ENCODE data around the gene MVB12B.

Gene MVB12B

DNA sequence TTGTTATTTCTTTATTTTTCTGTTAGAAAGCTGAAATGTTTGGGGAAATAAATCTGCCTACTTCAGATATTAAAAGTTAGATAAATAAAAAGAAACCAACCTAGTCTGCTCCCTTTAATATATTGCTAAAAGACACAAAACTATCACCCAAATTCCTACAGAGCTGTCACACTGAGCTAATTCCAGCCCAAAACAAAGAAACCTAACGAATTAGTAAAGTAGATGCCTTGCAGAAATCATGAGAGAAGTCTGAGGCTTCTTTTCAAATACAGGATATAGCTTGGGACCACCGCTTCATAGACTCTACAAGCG, 164.9 kb downstream of the MVB12B start:
- Histone ChIP-seq H3K4me3 (no peak overlapping the region), H3K27ac (no peak overlapping the region)

DNA sequence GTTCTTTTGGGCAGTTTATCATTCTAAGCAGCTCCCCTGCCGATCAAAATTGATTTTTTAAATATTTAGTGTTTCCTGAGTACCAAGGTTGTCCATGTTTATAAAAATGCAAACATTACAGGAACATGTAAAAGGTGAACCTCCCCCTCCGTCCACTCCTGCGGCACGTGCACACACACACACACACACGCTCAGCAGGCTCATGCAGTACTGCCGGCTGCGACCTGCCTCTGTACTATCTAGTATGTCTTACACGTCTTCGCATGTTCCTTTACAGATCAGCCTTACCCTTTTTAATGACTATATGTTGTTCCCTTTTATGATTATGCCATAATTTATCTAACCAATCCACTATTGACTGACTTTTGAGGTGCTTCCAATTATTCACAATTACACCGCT, 165.3 kb downstream of the MVB12B start:
- H3K4me3 ChIP-seq = no peak overlapping the region
- H3K27ac ChIP-seq = no peak overlapping the region

DNA sequence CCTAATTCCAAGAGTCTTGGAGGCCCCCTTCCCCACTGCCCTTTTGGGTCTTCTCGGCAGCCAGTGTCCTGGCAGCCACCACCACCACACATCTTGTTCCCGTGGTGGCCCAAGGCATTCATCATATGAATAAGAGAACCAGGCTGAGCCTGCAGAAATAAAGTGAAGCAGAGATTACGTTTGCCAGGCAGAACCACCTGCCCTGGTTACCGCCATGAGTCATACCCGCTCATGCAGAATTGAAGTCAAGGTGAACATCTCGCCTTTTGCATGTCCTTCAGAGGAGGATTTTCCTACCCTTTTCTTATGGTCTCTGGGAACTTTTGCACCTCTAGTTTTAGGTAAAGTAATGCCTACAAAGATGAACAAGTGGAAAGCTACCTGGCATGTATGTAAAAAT, 167.6 kb downstream of the MVB12B start:
- Histone ChIP-seq H3K4me3 (no peak overlapping the region), H3K27ac (no peak overlapping the region)

DNA sequence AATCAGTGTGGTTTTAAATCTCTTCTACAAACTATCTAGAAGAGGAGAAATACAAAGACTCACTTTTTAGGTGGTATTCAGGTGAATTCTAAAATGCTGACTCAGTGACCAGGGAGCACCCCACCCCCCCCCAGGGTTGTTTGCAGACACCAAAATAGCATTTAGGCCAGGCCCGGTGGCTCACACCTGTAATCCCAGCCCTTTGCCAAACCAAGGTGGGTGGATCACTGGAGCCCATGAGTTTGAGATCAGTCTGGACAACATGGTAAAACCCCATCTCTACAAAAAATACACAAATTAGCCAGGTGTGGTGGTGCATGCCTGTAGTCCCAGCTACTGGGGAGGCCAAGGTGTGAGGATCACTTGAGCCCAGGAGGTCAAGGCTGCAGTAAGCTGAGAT, 168.1 kb downstream of the MVB12B start:
- Histone ChIP-seq H3K4me3 (no peak overlapping the region), H3K27ac (no peak overlapping the region)

DNA sequence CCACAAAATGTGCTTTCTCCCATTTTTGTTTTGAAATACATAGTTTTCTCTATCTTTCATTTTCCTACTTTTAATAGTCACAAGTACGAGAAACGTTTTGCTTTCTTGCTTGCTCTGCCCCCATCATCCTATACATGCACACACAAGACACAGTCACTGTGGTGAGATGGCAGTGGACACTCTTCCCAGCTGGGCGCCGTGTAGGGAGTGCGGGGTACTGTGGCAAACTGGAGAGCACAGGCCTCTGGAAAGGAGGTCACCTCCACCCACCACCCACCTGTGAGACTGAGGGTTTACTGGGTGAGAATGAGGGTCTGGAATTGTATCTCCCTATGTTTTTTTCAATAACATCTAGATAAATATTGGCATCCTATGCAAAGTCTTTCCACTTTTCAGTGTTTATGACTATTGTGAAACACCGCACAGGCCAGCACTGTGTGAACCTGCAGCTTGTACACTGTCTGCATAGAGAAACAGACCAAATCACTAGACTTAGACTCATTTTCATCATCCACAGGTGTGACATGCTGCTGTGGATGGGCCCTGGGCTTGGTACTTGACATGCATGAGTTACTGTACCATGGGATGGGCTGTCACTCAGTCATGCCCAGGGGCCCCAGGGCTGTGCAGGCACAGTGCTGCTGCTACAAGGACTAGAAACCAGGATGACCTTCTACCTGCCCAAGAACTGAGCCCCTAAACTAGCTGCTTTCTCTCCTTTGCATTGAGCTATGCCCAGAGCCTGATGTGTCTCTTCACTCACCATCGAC, 169.0 kb downstream of the MVB12B start:
- H3K4me3 ChIP-seq = no peak overlapping the region
- no peak overlapping the region for H3K27ac ChIP-seq

DNA sequence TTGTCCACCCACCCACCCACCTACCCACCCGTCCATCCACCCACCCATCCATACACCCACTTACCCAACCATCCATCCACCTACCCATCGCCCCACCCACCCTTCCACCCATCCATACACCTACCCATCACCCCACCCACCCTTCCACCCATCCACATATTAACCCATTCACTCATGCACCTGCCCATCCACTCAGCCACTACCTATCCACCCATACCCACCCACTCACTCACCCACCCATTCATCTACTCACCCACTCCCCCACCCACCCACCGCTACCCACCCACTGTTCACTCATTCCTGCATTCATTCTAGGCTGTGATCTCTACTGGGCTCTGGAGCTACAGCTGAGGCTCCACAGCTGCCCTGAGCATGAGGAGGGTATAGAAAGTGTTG, 169.6 kb downstream of the MVB12B start:
- no peak overlapping the region for H3K4me3 ChIP-seq
- no peak overlapping the region for H3K27ac ChIP-seq

DNA sequence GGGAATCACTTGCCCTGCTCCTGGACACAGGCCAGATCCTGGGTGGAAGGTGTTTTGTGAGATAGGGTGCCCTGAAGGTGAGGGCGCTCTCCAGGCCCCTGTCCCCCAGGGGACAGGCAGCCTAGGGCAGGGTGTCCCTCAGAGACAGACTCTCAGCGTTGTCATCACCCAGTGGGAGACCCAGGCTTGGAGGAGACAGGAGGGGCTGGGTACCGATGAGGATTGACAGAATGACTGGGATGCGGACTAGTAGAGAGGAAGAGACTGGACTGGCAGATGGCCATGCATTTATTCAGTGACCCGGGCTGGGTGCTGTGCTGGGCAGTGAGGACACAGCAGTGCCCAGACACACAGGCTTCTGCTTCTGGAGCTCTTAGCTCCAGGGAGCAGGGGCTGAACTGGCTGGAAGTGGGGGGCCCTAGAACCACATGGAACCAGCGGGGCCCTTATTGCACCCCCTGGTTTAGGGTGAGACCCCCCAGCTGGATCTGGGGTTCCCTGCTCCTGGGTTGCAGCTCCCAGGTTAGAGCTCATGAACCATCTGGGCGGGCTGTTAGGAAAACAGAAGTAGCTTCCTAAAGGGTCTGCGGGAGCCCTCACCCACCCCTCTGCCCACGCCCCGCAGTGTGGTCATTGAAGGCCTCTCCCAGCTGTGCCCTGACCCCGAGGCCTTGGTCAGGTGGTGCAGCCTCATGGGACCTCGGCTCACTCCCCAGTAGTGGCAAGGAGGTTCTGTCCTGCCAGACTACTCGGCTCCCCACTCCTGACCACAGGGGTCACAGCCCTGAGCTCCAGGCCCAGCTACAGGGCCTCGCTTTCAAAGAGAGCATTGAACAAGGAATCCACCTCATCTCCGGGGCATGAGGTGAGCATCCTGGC, 170.4 kb downstream of the MVB12B start:
- no peak overlapping the region for H3K4me3 ChIP-seq
- no peak overlapping the region for H3K27ac ChIP-seq

DNA sequence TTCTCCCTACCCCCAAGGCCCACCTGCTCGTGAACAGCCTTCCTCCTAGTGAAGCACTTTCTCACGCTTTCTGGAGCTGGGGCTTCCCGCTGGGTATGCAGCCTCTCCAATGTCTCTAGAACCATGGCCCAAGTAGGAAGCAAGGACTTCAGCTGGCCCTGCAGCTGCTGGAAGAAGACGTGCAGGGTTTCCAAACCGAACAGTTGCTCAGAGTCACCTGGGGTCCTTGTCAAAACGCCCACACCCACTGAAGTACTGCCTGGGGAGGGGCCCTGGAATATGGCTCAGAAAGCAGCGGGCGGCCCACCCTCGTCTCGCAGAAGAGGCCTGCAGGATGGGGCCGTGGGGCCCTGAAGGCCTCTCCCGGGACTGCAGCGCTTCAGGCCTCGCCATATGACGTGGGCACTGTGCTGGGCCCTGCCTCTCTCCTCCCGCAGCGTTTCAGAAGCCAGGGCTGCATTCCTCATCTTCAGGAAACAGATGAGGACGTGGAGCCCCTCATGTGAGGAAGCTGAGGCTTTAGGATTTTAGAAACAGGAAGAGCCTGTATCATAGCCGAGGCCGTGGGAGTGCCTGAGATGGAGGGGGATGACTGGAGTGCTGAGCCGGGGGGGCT, 171.1 kb downstream of the MVB12B start:
- Histone ChIP-seq H3K27ac (no peak overlapping the region), H3K4me3 (no peak overlapping the region)

DNA sequence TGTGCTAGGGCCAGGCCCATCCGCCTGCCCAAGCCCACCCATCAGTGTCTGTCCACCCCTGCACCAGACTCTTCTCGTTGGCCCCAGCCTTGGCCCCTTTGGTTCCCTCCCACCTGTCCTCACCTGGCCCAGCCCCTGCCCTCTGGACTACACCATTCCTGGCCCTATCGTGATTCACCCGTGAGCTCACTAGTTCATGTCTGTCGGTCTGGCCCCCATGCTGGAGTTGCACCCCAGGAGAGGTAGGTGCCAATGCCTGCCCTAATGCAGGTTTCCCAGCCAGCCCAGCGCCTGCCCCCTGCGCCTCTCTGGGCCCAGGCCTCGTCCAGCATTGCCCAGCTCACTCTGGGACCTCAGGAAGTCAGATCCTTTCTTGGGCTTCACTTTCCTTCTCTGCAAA, 171.7 kb downstream of the MVB12B start:
- Histone ChIP-seq H3K27ac (no peak overlapping the region), H3K4me3 (no peak overlapping the region)

DNA sequence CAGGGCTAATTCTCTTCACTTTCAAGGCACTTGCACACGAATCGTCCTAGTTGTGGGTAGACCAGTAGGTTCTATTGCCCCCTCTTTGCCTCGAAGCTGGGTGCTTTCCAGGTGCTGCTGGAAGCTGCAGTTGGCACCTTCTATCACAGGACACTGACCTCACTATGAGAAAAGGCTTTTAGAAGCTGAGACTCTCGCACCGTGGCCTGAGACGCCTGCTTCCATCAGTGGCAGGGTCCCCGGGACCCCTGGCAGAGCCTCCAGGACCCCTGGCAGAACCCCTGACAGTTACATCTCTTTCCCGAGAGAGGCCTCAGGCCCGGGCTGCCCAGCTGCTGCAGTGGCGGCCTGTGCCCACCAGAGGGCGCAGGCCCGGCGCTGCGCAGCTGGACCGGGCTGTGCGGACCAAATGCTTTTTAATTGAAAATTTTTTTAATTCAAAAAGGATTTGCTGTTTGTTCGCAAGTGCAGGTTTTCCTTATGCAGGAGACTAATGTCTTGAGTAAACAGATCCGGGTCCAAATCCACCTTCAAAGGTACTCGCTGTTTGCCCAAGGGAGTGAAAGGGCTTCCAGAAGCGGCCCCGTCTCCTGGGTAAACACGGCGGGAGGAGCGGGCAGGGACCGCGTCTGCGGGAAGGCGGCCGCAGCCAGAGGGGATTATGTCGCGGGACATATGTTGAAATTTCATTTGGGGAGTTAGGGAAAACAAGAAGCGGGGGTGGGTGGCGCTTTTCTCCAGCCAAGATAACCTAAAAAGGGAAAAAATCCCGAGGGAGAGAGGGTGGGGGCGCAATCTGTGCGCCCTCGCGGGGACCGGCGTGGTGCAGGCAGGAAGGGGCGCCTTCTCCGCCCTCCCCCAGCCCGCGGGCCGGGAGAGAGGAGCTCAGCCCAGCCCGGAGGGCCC, 172.6 kb downstream of the MVB12B start:
- Histone ChIP-seq H3K4me3 (peak overlapping the region in 4 of 7 experiments; percentile 2 to 32 (median 22)), H3K27ac (no peak overlapping the region)

DNA sequence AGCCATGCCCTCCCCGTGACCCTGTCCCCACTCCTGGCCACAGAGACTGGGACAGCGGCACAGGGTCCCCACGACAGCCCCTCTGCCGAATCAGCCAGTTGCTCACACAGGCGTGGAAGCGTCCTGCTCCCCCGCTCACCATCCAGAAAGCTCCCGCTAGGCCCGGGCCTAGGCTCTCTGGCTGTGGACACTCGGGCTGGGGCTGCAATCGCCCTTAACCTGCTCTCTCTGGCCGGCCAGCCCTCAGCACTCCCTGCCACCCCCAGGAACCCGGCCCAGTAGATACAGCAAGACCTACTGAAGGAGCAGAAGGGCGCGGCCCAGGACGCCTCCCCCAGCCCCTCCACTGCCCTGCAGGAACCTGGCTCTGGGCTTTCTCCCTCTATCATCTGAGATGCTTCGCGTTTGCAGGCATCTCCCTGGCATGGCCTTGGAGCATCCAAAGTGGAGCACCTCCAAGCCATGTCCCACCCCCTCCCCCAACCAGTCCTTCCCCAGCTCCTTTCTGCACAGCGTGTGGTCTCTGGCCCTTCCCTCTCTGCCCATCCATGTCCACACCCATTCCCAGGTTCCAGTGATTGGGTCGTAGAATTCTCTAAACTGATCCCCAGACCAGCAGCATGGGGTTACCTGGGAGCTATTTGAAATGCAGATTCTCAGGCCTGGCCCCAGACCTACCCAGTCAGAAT, 173.4 kb downstream of the MVB12B start:
- H3K4me3 ChIP-seq = peak overlapping the region in 3 of 7 experiments; percentile 2 to 32 (median 21)
- no peak overlapping the region for H3K27ac ChIP-seq

DNA sequence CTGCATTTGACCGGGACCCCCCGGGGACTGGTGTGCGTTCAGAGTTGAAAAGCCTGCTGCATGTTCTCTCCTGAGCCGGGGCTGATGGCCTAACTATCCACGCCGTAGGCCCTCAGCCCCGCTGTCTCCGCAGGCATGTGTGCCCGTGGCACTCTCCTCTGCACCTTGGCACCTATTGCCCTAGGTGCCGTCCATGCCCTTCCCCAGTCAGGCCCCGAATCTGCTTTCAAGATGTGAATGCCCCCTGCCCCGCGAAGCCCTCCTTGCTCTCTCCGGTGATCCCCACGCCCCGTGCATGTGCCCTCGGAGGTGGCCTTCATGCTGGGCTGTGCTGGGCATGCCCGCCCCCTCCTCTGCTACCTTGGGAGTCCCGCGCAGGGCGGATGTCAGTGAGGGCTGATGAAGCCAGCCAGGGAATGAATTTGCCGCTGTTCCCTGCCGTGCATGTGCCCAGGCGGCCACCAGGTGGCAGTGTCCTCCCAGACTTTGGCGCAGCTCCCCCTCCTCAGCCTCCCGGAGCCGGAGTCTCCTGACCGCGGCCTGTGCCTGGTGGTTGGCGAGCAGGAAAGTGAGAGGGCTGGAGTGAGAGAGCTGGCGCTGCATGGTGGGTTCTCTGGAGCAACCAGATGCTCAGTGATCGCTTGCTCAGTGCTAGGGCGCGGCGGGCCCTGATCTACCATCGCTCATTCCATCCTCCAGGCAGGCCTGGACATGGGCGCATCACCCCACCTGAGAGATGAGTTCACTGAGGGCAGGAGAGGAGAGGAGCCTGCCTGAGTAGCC, 174.2 kb downstream of the MVB12B start:
- no peak overlapping the region for H3K4me3 ChIP-seq
- H3K27ac ChIP-seq = no peak overlapping the region

DNA sequence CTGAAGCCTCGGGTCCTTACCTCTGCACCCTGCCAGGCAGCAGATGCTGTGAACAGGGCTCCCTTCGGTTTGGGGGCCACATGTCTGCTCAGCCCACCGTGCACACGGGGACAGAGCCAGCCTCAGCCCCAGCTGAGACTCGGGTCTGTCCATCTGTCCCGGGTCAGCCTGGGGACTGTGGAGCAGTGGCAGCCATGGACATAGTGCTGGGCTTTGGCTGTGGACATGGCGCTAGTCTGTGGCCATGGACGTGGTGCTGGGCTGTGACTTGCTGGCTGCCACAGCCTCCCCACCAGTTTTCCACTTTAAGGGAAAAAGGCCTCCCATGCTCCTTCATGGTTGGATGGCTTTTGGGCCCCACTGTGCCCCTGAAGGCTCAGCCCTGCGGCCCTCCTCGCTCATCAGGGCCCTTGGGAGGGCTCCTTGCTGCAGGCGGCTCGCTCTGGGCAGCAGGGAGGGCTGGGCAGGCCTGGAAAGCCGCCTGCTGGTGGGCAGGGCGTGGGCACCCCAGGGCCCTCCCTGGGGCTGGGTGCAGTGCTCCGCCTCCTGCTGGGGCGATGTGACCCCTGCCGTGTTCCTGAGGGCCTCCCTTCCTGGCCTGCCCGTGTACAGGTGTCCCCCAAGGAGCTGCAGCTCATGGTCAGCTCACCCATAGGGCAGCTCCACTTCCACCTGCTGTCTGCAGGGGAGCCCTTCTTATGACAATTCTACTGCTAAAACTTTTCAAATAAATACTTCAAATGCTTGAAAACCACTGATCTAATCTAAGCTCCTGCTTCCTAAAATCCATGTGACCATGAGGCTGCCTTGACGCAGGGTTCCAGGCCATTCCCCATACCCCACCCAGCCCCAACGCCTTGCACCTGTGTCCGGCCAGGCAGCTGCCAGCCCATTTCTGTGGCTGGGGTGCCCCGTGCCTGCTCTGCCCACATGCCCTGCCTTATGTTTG, 175.0 kb downstream of the MVB12B start:
- Histone ChIP-seq H3K4me3 (no peak overlapping the region), H3K27ac (no peak overlapping the region)

DNA sequence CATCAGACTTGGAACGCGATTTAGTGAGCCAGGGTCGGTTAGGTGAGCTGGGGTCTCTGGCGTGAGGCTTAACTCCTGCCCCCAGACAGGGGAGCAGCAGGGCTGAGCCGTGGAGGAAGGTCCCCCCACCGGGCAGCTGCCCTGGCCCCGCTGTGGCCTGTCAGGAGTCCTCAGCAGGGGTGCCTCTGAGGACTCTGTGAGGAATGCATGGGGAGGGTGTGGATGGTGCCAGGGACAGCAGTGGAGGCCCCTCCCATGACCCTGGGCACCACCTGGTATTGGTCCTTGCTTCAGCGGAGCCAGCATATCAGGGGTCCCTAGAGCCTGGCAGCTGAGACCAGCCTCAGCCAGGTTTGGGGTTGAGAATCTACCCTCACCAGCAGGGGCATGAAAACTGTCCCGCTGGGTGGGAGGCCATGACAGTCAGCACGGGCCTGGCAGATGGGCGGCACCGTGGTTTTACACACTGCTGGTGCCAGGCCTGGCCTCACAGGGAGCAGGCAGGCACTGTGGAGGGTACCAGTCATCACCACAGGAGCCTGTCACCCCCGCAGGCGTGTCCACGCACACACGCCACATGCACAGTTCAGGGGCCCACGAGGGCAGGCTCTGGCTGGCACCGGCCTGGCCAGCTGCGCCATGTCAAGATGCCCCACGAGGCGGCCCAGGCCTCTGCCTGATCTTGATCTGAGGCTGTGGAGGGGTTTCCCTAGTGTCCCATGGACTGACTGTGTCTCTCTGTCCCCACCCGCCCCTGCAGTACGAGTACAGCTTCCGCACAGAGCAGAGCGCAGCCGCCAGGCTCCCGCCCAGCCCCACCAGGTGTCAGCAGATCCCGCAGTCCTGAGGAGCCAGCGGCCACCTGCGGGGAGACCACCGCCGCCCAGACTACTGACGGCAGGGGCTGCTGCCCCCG, 176.0 kb downstream of the MVB12B start:
- no peak overlapping the region for H3K27ac ChIP-seq

DNA sequence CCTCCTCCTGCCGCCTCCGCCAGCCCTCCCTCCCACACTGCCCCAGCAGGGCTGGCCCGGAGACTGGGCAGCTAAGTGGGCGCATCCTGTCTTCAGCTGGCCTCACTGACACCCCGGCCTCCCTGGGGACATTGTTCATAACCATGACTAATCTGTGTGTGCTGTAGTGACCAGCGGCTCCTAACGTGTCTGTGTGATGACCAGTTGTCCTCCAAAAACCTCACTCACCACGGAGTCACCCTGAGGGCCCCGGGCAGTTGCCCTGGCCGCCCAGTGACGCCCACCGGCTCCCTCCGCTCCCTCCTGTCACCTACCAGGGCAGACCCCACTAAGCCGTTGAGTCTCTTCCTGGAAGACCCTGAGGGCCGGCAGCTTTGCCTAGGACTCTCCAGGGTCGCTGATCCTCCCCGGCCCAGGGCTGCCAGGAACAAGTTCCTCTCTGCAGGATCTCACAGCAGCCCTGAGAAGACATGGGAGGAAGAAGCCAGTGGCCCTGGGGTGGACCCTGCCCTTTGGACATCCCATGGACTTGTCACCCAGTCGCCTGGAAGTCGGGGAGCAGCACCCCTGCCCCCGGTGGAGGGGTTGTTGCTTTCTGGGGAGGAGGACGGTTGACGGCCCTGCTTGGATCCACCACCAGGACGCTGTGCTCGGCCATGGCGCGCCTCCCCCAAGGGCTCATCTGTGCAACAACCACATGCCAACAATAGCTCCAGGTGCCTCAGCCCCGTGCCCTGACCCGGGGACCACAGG, 176.9 kb downstream of the MVB12B start:
- Histone ChIP-seq H3K27ac (no peak overlapping the region), H3K4me3 (no peak overlapping the region)

More for the DNA sequence above, 176.0 kb downstream of the MVB12B start:
- H3K4me3 ChIP-seq = no peak overlapping the region

Measured in skin epidermis (tissue), 12 donors.